ENCODE data around the gene LHX2.

DNA sequence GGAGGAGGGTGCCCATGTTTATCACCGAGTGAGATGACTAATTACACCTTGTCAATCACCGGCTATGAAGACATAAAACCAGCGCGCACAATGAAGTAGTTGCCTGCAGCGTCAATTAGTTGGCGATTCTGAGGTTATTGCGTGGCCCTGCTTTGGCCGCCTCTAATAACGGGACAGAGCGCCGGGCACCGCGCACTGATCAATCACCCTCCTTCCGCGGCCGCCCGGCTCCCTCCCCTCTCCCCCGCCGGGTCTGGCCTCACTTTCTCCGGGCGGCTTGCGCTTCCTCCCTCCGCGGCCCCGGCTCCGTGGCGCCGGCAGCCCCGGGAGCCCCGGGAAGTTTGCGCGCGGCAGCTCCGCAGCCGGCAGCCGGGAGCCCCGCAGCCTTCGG is 3.3 kb upstream of the LHX2 start:
- TF ChIP-seq, protein P1, sequence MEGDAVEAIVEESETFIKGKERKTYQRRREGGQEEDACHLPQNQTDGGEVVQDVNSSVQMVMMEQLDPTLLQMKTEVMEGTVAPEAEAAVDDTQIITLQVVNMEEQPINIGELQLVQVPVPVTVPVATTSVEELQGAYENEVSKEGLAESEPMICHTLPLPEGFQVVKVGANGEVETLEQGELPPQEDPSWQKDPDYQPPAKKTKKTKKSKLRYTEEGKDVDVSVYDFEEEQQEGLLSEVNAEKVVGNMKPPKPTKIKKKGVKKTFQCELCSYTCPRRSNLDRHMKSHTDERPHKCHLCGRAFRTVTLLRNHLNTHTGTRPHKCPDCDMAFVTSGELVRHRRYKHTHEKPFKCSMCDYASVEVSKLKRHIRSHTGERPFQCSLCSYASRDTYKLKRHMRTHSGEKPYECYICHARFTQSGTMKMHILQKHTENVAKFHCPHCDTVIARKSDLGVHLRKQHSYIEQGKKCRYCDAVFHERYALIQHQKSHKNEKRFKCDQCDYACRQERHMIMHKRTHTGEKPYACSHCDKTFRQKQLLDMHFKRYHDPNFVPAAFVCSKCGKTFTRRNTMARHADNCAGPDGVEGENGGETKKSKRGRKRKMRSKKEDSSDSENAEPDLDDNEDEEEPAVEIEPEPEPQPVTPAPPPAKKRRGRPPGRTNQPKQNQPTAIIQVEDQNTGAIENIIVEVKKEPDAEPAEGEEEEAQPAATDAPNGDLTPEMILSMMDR (IDR thresholded peaks at IDR 0.05), result no peak
- no peak for TF ChIP-seq POLR2A (IDR thresholded peaks at IDR 0.05)
